Stomach (tissue), 9 donors: ENCODE data around the gene GARIN3. TPM values are rescaled to one million over a fixed set of nuclear protein-coding genes. Genes with fewer than 3 reads are reported as not detected.

Experiments used
- DNase-seq, 2 donors: peaks; one replicate each; pipeline versions ENCODE4 v3.0.0 to v3.0.0-alpha.2; 2013 to 2019
- H3K27ac ChIP-seq, 5 donors: fragments of 200-600 bp in 4 of 5; sonication (generic) in 4 of 5; one replicate each; pipeline ENCODE4 v1.5.1; 2013 to 2019; ENCODE audit warnings: mild to moderate bottlenecking in 1 of 5, moderate library complexity in 1 of 5
- H3K27me3 ChIP-seq, 3 donors: fragments of 200-600 bp; sonication (generic); one replicate each; pipeline ENCODE4 v1.5.1; 2017 to 2019; ENCODE audit warnings: mixed run types in 1 of 3
- H3K36me3 ChIP-seq, 4 donors: fragments of 200-600 bp; sonication (generic); 1 replicate in 3 of 4; 2 replicates in 1 of 4; pipeline ENCODE4 v1.5.1; 2016 to 2019
- H3K4me1 ChIP-seq, 4 donors: fragments of 200-600 bp; sonication (generic); one replicate each; pipeline ENCODE4 v1.5.1; 2016 to 2019
- H3K4me3 ChIP-seq, 4 donors: fragments of 200-600 bp; sonication (generic) in 3 of 4; one replicate each; pipeline ENCODE4 v1.5.1; 2016 to 2019; ENCODE audit warnings: mild to moderate bottlenecking in 1 of 4
- H3K9me3 ChIP-seq, 4 donors: fragments of 200-600 bp; sonication (generic); one replicate each; pipeline ENCODE4 v1.5.1; 2016 to 2019
- EP300 ChIP-seq: sonication (generic); formaldehyde crosslinking; IDR thresholded peaks from one replicate; pipeline ENCODE4 v1.6.1; 2017; ENCODE audit warnings: antibody characterized with exemption
- POLR2A ChIP-seq, 4 donors: fragments of 450-650 bp; IDR thresholded peaks; one replicate each; pipeline ENCODE4 v1.6.1; 2016; ENCODE audit warnings: antibody characterized with exemption in 4 of 4, control low read depth in 2 of 4, mild to moderate bottlenecking in 1 of 4, moderate library complexity in 1 of 4
- POLR2AphosphoS5 ChIP-seq, 3 donors: sonication (generic); formaldehyde crosslinking; IDR thresholded peaks; one replicate each; pipeline ENCODE4 v1.6.1; 2016; ENCODE audit warnings: antibody characterized with exemption in 3 of 3
- WGBS, 5 donors: extraction: QIAGEN DNeasy Blood & Tissue Kit in 3 of 5; methylation state at CpG; one replicate each; pipeline versions ENCODE4 v1.1.5 to v1.1.7; 2013 to 2018; 5-methylcytosine and 5-hydroxymethylcytosine counted together
- intact Hi-C: fragments of 100-400 bp; cut with DNase I; formaldehyde crosslinking; loops from one replicate; pipeline ENCODE4 v1.15.1; 2023; ENCODE audit warnings: low total_unique reads
- polyA plus RNA-seq, 3 donors: library from polyadenylated mRNA; stranded (reverse); fragments of 200-250 nt; gene quantifications; one replicate each; pipeline ENCODE4 v1.2.3, GENCODE V29; 2013
- total RNA-seq, 5 donors: library from RNA; depleted of rRNA; stranded (reverse); fragments of >200 nt; gene quantifications; one replicate each; pipeline versions ENCODE4 v1.1.0 to v1.2.3, GENCODE V29; 2014 to 2016
- TF ChIP-seq, protein P1 (sequence below), 7 experiments: fragments of 450-650 bp in 4 of 7; fragments of 200-600 bp in 3 of 7; sonication (generic) in 3 of 7; IDR thresholded peaks; one replicate each; pipeline ENCODE4 v1.5.1; 2016 to 2019; ENCODE audit warnings: antibody characterized with exemption in 7 of 7, control low read depth in 2 of 7, mild to moderate bottlenecking in 1 of 7
- donor health status: healthy with polysubstance abuse.
- donor health status: Bipolar disorder and iron deficiency.
- donor health status: healthy.

The GARIN3 gene
- total and polyA plus RNA-seq, 8 donors: not detected

DNA sequence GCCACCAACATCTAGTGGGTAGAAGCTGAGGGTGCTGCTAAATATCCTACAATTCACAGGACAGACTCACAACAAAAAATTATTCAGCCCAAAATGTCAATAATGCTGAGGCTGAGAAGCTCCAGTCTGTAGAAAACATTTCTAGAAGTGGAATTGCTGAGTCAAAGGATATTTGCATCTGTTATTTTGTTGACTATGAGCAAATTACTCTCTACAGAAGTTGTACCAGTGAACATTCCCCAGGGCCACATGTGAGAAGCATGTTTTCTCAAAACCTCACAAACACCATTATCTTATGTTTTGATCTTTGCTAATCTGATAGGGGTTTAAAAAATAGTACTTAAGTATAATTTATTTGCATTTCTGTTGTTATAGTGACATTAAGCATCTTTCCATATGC is 30.0 kb upstream of the GARIN3 start:
- intact Hi-C loops: no loop called here
- Histone ChIP-seq H3K4me3 (no peak overlapping the region), H3K27ac (no peak overlapping the region), H3K4me1 (no peaks in the 10 kb centered on the region), H3K36me3 (no peaks in the 10 kb centered on the region), H3K9me3 (no peaks in the 10 kb centered on the region), H3K27me3 (peaks cover 0 to 10% (median 0%) of the 10 kb centered on the region in 3 donors)
- no peak for DNase-seq
- TF ChIP-seq POLR2A (IDR thresholded peaks at IDR 0.05) (no peak), EP300 (no peak)
- TF ChIP-seq, protein P1, sequence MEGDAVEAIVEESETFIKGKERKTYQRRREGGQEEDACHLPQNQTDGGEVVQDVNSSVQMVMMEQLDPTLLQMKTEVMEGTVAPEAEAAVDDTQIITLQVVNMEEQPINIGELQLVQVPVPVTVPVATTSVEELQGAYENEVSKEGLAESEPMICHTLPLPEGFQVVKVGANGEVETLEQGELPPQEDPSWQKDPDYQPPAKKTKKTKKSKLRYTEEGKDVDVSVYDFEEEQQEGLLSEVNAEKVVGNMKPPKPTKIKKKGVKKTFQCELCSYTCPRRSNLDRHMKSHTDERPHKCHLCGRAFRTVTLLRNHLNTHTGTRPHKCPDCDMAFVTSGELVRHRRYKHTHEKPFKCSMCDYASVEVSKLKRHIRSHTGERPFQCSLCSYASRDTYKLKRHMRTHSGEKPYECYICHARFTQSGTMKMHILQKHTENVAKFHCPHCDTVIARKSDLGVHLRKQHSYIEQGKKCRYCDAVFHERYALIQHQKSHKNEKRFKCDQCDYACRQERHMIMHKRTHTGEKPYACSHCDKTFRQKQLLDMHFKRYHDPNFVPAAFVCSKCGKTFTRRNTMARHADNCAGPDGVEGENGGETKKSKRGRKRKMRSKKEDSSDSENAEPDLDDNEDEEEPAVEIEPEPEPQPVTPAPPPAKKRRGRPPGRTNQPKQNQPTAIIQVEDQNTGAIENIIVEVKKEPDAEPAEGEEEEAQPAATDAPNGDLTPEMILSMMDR (IDR thresholded peaks at IDR 0.05): no peak

DNA sequence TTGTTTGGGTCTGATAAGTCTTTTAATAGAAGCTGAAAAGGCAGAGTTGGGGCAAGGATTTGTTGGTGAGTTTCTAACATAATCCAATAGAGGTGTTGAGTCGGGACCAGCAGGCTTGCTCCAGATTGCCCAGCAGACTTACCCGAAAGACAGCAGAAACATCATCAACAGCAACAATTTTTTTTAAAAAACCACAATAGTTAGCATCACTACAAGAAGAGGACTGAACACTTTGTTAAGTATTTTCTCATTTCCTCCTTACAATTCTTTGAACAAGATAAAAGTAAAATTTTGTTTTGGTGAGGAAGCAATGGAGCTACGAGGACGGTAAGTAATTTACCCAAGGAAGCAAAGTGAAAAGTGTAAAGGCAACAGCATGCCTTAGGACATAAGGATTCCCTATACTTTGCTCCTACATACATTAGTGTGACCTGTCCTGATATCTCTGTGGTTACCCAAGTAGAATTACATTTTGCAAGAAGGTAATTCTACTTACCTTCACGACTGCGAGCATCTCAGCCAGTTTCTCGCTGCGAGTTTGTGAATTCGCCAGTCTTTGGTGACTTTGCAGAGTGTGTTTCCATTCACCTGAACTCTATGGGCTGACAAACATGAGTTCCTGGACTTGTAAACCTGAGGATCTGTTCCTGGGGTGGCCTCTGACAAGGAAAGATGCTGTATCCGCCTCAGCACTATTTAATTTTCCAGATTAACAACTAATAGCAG is 27.8 kb upstream of the GARIN3 start:
- intact Hi-C loops: no loop called here
- H3K27me3 ChIP-seq: peaks cover 0 to 7% (median 0%) of the 10 kb centered on the region in 3 donors
- 78 to 85% (median 81%) methylated on average over 10 of the region's 10 CpGs for WGBS, 5 donors

DNA sequence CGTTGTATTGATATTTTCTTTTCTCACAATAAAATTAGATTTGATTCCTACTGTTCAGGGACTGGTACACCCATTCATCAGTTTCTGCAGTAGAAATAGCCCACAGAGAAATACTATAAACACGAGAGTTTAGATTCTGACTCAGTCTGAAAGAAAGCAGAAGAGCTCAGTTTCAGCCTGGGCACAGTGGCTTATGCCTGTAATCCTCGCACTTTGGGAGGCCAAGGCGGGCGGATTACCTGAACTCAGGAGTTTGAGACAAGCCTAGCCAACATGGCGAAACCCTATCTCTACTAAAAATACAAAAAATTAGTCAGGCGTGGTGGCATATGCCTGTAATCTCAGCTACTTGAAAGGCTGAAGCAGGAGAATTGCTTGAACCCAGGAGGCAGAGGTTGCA is 23.2 kb upstream of the GARIN3 start:
- Histone ChIP-seq H3K27ac (no peak overlapping the region), H3K4me3 (no peak overlapping the region), H3K36me3 (no peaks in the 10 kb centered on the region), H3K9me3 (peaks cover 0 to 6% (median 3%) of the 10 kb centered on the region in 4 donors), H3K4me1 (no peaks in the 10 kb centered on the region), H3K27me3 (peaks cover 0 to 11% (median 0%) of the 10 kb centered on the region in 3 donors)
- no peak for TF ChIP-seq POLR2AphosphoS5 (IDR thresholded peaks at IDR 0.05)
- TF ChIP-seq, protein P1 (IDR thresholded peaks at IDR 0.05): no peak
- no peak for TF ChIP-seq POLR2A (IDR thresholded peaks at IDR 0.05)
- TF ChIP-seq EP300: no peak
- WGBS, 5 donors: 65 to 82% (median 75%) methylated on average over 7 of the region's 7 CpGs
- intact Hi-C loops: no loop called here
- no peak for DNase-seq

More for the DNA sequence above, 27.8 kb upstream of the GARIN3 start:
- Histone ChIP-seq H3K4me3 (no peak overlapping the region), H3K36me3 (no peaks in the 10 kb centered on the region), H3K4me1 (no peaks in the 10 kb centered on the region), H3K27ac (peak overlapping the region in 2 of 5 donors; percentile 31 to 39), H3K9me3 (no peaks in the 10 kb centered on the region)
- DNase-seq: no peak
- TF ChIP-seq EP300: no peak
- no peak for TF ChIP-seq POLR2AphosphoS5 (IDR thresholded peaks at IDR 0.05)
- TF ChIP-seq, protein P1 (IDR thresholded peaks at IDR 0.05): no peak
- TF ChIP-seq POLR2A (IDR thresholded peaks at IDR 0.05): no peak

DNA sequence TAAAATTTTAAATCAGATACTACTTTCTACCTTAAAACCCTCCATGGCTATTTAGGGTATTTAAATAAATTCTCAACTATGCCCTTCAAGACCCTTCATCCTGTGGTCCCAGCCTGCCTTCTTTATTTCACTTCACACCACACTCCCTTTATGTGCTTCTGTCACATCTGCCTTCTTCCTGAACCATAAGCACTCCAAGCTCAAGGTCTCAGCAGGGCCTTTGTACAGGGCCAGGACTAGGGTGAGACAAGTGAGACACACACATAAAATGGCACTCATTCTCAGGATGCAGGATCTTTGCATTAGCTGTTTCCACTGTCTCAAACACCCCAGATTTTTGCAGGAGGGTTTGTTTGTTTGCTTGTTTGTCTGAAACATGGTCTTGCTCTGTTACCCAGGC is 22.2 kb upstream of the GARIN3 start:
- Histone ChIP-seq H3K27ac (no peak overlapping the region), H3K4me3 (no peak overlapping the region), H3K27me3 (peaks cover 0 to 6% (median 0%) of the 10 kb centered on the region in 3 donors), H3K36me3 (no peaks in the 10 kb centered on the region), H3K9me3 (peaks cover 0 to 10% (median 4%) of the 10 kb centered on the region in 4 donors), H3K4me1 (no peaks in the 10 kb centered on the region)
- DNase-seq: no peak
- TF ChIP-seq POLR2AphosphoS5 (IDR thresholded peaks at IDR 0.05) (no peak), EP300 (no peak), POLR2A (IDR thresholded peaks at IDR 0.05) (no peak)
- TF ChIP-seq, protein P1 (IDR thresholded peaks at IDR 0.05): no peak
- intact Hi-C loops: no loop called here
